ENCODE results near the gene RCAN1.
"Not testable (repeated sequence)": the region's sequence is repeated elsewhere in the genome, so short reads cannot be mapped to it uniquely, and the experiment has no call there.

The RCAN1 gene

GRCh38 chr21:34511787-34512455 lies 103.0 kb downstream of the RCAN1 start, which contains the start of gene KCNE1:
KCNE1 (minus strand) TSS chr21:34512210; CDS start chr21:34449634, 62,576 bp downstream.
- peaks cover 7% of the 10 kb centered on the region for H3K4me1 ChIP-seq (ENCODE audit: control insufficient read depth, insufficient read depth, low read length)
- H3K4me3 ChIP-seq (ENCODE audit: low read length): no peak within 1 kb of the TSS
- no peaks in the 10 kb centered on the region for H3K27me3 ChIP-seq (ENCODE audit: control insufficient read depth, insufficient read depth, low read length)
- no peaks in the 10 kb centered on the region for H3K36me3 ChIP-seq (ENCODE audit: control insufficient read depth, insufficient read depth, low read length)
- H3K9ac ChIP-seq (ENCODE audit: low read length): no peak within 1 kb of the TSS
- H3K9me3 ChIP-seq (ENCODE audit: control insufficient read depth, low read length): no peaks in the 10 kb centered on the region

- Histone ChIP-seq H3K9me3 (ENCODE audit: control insufficient read depth, low read length) (no peaks in the 10 kb centered on the region), H3K4me3 (ENCODE audit: low read length) (no peak overlapping the region), H3K36me3 (ENCODE audit: control insufficient read depth, insufficient read depth, low read length) (no peaks in the 10 kb centered on the region), H3K9ac (ENCODE audit: low read length) (no peak overlapping the region), H3K4me1 (ENCODE audit: control insufficient read depth, insufficient read depth, low read length) (peaks cover 7% of the 10 kb centered on the region), H3K27me3 (ENCODE audit: control insufficient read depth, insufficient read depth, low read length) (no peaks in the 10 kb centered on the region)
Measured at GRCh38 chr21:34511181-34511580, 103.7 kb downstream of the RCAN1 start.

- H3K9me3 ChIP-seq (ENCODE audit: control insufficient read depth, low read length): no peaks in the 10 kb centered on the region
- no peak overlapping the region for H3K9ac ChIP-seq (ENCODE audit: low read length)
- no peak overlapping the region for H3K4me3 ChIP-seq (ENCODE audit: low read length)
- H3K4me1 ChIP-seq (ENCODE audit: control insufficient read depth, insufficient read depth, low read length): peaks cover 7% of the 10 kb centered on the region
- H3K27me3 ChIP-seq (ENCODE audit: control insufficient read depth, insufficient read depth, low read length): no peaks in the 10 kb centered on the region
- no peaks in the 10 kb centered on the region for H3K36me3 ChIP-seq (ENCODE audit: control insufficient read depth, insufficient read depth, low read length)
Measured at GRCh38 chr21:34510148-34511142, 104.5 kb downstream of the RCAN1 start.

- Histone ChIP-seq H3K4me3 (ENCODE audit: low read length) (no peak overlapping the region), H3K9me3 (ENCODE audit: control insufficient read depth, low read length) (no peaks in the 10 kb centered on the region), H3K36me3 (ENCODE audit: control insufficient read depth, insufficient read depth, low read length) (no peaks in the 10 kb centered on the region), H3K27me3 (ENCODE audit: control insufficient read depth, insufficient read depth, low read length) (no peaks in the 10 kb centered on the region), H3K4me1 (ENCODE audit: control insufficient read depth, insufficient read depth, low read length) (peaks cover 7% of the 10 kb centered on the region), H3K9ac (ENCODE audit: low read length) (no peak overlapping the region)
Measured at GRCh38 chr21:34509151-34509550, 105.8 kb downstream of the RCAN1 start.

GRCh38 chr21:34504595-34504994 lies 110.3 kb downstream of the RCAN1 start:
- no peaks in the 10 kb centered on the region for H3K9me3 ChIP-seq (ENCODE audit: control insufficient read depth, low read length)
- H3K9ac ChIP-seq (ENCODE audit: low read length): no peak overlapping the region
- H3K4me1 ChIP-seq (ENCODE audit: control insufficient read depth, insufficient read depth, low read length): no peaks in the 10 kb centered on the region
- H3K4me3 ChIP-seq (ENCODE audit: low read length): no peak overlapping the region
- H3K27me3 ChIP-seq (ENCODE audit: control insufficient read depth, insufficient read depth, low read length): no peaks in the 10 kb centered on the region
- no peaks in the 10 kb centered on the region for H3K36me3 ChIP-seq (ENCODE audit: control insufficient read depth, insufficient read depth, low read length)

- H3K4me1 ChIP-seq (ENCODE audit: control insufficient read depth, insufficient read depth, low read length): no peaks in the 10 kb centered on the region
- no peak overlapping the region for H3K4me3 ChIP-seq (ENCODE audit: low read length)
- H3K36me3 ChIP-seq (ENCODE audit: control insufficient read depth, insufficient read depth, low read length): no peaks in the 10 kb centered on the region
- no peaks in the 10 kb centered on the region for H3K27me3 ChIP-seq (ENCODE audit: control insufficient read depth, insufficient read depth, low read length)
- no peak overlapping the region for H3K9ac ChIP-seq (ENCODE audit: low read length)
- H3K9me3 ChIP-seq (ENCODE audit: control insufficient read depth, low read length): no peaks in the 10 kb centered on the region
Measured at GRCh38 chr21:34502480-34503106, 112.3 kb downstream of the RCAN1 start.

GRCh38 chr21:34501716-34502115 lies 113.2 kb downstream of the RCAN1 start:
- no peaks in the 10 kb centered on the region for H3K9me3 ChIP-seq (ENCODE audit: control insufficient read depth, low read length)
- no peak overlapping the region for H3K9ac ChIP-seq (ENCODE audit: low read length)
- no peaks in the 10 kb centered on the region for H3K27me3 ChIP-seq (ENCODE audit: control insufficient read depth, insufficient read depth, low read length)
- H3K4me3 ChIP-seq (ENCODE audit: low read length): no peak overlapping the region
- no peaks in the 10 kb centered on the region for H3K36me3 ChIP-seq (ENCODE audit: control insufficient read depth, insufficient read depth, low read length)
- H3K4me1 ChIP-seq (ENCODE audit: control insufficient read depth, insufficient read depth, low read length): no peaks in the 10 kb centered on the region

- Histone ChIP-seq H3K4me3 (ENCODE audit: low read length) (no peak overlapping the region), H3K9me3 (ENCODE audit: control insufficient read depth, low read length) (no peaks in the 10 kb centered on the region), H3K27me3 (ENCODE audit: control insufficient read depth, insufficient read depth, low read length) (no peaks in the 10 kb centered on the region), H3K9ac (ENCODE audit: low read length) (no peak overlapping the region), H3K36me3 (ENCODE audit: control insufficient read depth, insufficient read depth, low read length) (no peaks in the 10 kb centered on the region), H3K4me1 (ENCODE audit: control insufficient read depth, insufficient read depth, low read length) (no peaks in the 10 kb centered on the region)
Measured at GRCh38 chr21:34500191-34500590, 114.7 kb downstream of the RCAN1 start.

- Histone ChIP-seq H3K9ac (ENCODE audit: low read length) (no peak overlapping the region), H3K27me3 (ENCODE audit: control insufficient read depth, insufficient read depth, low read length) (no peaks in the 10 kb centered on the region), H3K36me3 (ENCODE audit: control insufficient read depth, insufficient read depth, low read length) (no peaks in the 10 kb centered on the region), H3K4me1 (ENCODE audit: control insufficient read depth, insufficient read depth, low read length) (no peaks in the 10 kb centered on the region), H3K9me3 (ENCODE audit: control insufficient read depth, low read length) (no peaks in the 10 kb centered on the region), H3K4me3 (ENCODE audit: low read length) (no peak overlapping the region)
Measured at GRCh38 chr21:34499116-34499515, 115.8 kb downstream of the RCAN1 start.

GRCh38 chr21:34498623-34499022 lies 116.3 kb downstream of the RCAN1 start:
- H3K36me3 ChIP-seq (ENCODE audit: control insufficient read depth, insufficient read depth, low read length): no peaks in the 10 kb centered on the region
- no peaks in the 10 kb centered on the region for H3K27me3 ChIP-seq (ENCODE audit: control insufficient read depth, insufficient read depth, low read length)
- H3K4me1 ChIP-seq (ENCODE audit: control insufficient read depth, insufficient read depth, low read length): no peaks in the 10 kb centered on the region
- no peaks in the 10 kb centered on the region for H3K9me3 ChIP-seq (ENCODE audit: control insufficient read depth, low read length)
- no peak overlapping the region for H3K9ac ChIP-seq (ENCODE audit: low read length)
- H3K4me3 ChIP-seq (ENCODE audit: low read length): no peak overlapping the region

- not testable (repeated sequence) for H3K9me3 ChIP-seq (ENCODE audit: control insufficient read depth, low read length); H3K9ac ChIP-seq (ENCODE audit: low read length); H3K36me3 ChIP-seq (ENCODE audit: control insufficient read depth, insufficient read depth, low read length); H3K4me1 ChIP-seq (ENCODE audit: control insufficient read depth, insufficient read depth, low read length); H3K27me3 ChIP-seq (ENCODE audit: control insufficient read depth, insufficient read depth, low read length); H3K4me3 ChIP-seq (ENCODE audit: low read length)
Measured at GRCh38 chr21:34483854-34484253, 131.1 kb downstream of the RCAN1 start.

- H3K36me3 ChIP-seq (ENCODE audit: control insufficient read depth, insufficient read depth, low read length); H3K27me3 ChIP-seq (ENCODE audit: control insufficient read depth, insufficient read depth, low read length); H3K4me3 ChIP-seq (ENCODE audit: low read length); H3K4me1 ChIP-seq (ENCODE audit: control insufficient read depth, insufficient read depth, low read length); H3K9me3 ChIP-seq (ENCODE audit: control insufficient read depth, low read length); H3K9ac ChIP-seq (ENCODE audit: low read length): not testable (repeated sequence)
Measured at GRCh38 chr21:34483435-34483834, 131.5 kb downstream of the RCAN1 start.
